Muscle layer of duodenum (tissue), 2 donors: ENCODE measurements around the gene DTX1.
A peak's percentile ranks its signal among the peaks of the same experiment; 100 is the strongest.

ENCODE experiments used
- H3K27ac ChIP-seq: one replicate; pipeline ENCODE4 v1.7.0; 2013; ENCODE audit warnings: mild to moderate bottlenecking, low read length
- H3K27me3 ChIP-seq: one replicate; pipeline ENCODE4 v1.7.0; 2013; ENCODE audit warnings: low read depth, mild to moderate bottlenecking, control low read depth, low read length
- H3K36me3 ChIP-seq, 2 donors: one replicate each; pipeline ENCODE4 v1.7.0; 2013; ENCODE audit warnings: low read length in 2 of 2, control low read depth in 1 of 2, mild to moderate bottlenecking in 1 of 2; ENCODE audit not compliant: insufficient read depth in 2 of 2, control insufficient read depth in 1 of 2
- H3K4me1 ChIP-seq, 2 donors: one replicate each; pipeline ENCODE4 v1.7.0; 2013; ENCODE audit warnings: low read length in 2 of 2, mild to moderate bottlenecking in 2 of 2, control low read depth in 1 of 2, moderate library complexity in 1 of 2; ENCODE audit not compliant: insufficient read depth in 2 of 2, control insufficient read depth in 1 of 2
- H3K4me3 ChIP-seq, 2 donors: one replicate each; pipeline ENCODE4 v1.7.0; 2013; ENCODE audit warnings: low read length in 2 of 2, low read depth in 1 of 2, mild to moderate bottlenecking in 1 of 2
- H3K9me3 ChIP-seq, 2 donors: one replicate each; pipeline ENCODE4 v1.7.0; 2013; ENCODE audit warnings: low read length in 2 of 2, control low read depth in 1 of 2, mild to moderate bottlenecking in 1 of 2; ENCODE audit not compliant: control insufficient read depth in 1 of 2
- donor health status: healthy.

Gene DTX1

GRCh38 chr12:113056631-113057488 is at the start of gene DTX1:
TSS of gene DTX1 (plus strand) at chr12:113056730. CDS start at chr12:113058193, 1,463 bp downstream.
- H3K27ac ChIP-seq = no peak within 1 kb of the TSS
- H3K4me1 ChIP-seq = peaks cover 0 to 10% of the 10 kb centered on the region in 2 donors
- H3K4me3 ChIP-seq = peak within 1 kb of the TSS; percentile 11 to 65
- H3K27me3 ChIP-seq = peaks cover 8% of the 10 kb centered on the region
- no peaks in the 10 kb centered on the region for H3K36me3 ChIP-seq
- H3K9me3 ChIP-seq = no peaks in the 10 kb centered on the region

- no peak overlapping the region for H3K27ac ChIP-seq
- no peak overlapping the region for H3K4me3 ChIP-seq
- peaks cover 4 to 11% of the 10 kb centered on the region in 2 donors for H3K9me3 ChIP-seq
- H3K27me3 ChIP-seq = no peaks in the 10 kb centered on the region
- H3K36me3 ChIP-seq = peaks cover 15 to 28% of the 10 kb centered on the region in 2 donors
- no peaks in the 10 kb centered on the region for H3K4me1 ChIP-seq
Observed at GRCh38 chr12:113007166-113007565, 49.4 kb upstream of the DTX1 start.

DNA sequence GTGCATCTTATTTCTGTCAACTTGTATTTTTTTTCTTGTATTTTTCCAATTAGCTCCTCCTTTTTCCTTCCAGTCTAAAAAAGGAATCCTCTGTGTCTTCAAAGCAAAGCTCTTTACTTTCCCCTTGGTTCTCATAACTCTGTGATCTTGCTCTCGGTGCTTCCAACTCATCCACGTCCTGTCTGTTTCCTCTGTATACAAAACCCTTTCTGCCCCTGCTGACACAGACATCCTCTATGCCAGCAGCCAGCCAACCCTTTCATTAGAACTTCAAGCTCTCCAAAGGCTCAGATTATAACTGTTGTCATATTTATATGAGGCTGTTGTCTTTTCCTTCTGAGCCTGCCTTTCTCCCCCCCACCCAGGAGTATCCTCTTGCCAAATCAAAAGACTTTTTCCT is 45.8 kb upstream of the DTX1 start:
- no peak overlapping the region for H3K4me3 ChIP-seq
- H3K4me1 ChIP-seq = no peaks in the 10 kb centered on the region
- H3K27ac ChIP-seq = no peak overlapping the region
- H3K9me3 ChIP-seq = peaks cover 4 to 11% of the 10 kb centered on the region in 2 donors
- peaks cover 15 to 24% of the 10 kb centered on the region in 2 donors for H3K36me3 ChIP-seq
- no peaks in the 10 kb centered on the region for H3K27me3 ChIP-seq

DNA sequence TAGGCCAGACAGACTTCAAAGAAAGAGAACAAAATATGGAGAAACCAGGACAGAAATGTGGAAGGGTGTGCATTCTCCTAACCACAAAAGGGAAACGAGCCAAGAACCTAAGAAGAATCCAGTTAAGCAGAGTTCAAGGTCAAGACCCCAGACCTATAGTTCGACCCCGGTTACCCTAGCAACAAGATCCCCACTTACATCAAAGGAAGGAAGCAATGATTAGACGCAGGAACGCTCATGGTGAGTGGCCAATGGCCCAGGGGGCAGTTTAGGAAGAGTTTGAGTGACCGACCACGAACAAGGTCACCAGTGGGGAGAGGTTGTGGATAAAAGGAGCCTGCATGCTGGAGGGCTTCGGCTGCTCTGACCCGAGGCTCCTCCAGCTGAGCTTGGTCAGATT is 42.0 kb upstream of the DTX1 start:
- Histone ChIP-seq H3K27ac (no peak overlapping the region), H3K27me3 (no peaks in the 10 kb centered on the region)

GRCh38 chr12:113016796-113017195 is 39.7 kb upstream of the DTX1 start:
- Histone ChIP-seq H3K36me3 (no peaks in the 10 kb centered on the region), H3K4me1 (no peaks in the 10 kb centered on the region), H3K27ac (no peak overlapping the region), H3K4me3 (no peak overlapping the region), H3K9me3 (peaks cover 0 to under 1% of the 10 kb centered on the region in 2 donors), H3K27me3 (no peaks in the 10 kb centered on the region)

More for the DNA sequence above, 42.0 kb upstream of the DTX1 start:
- Histone ChIP-seq H3K9me3 (peaks cover 4 to 11% of the 10 kb centered on the region in 2 donors), H3K4me1 (no peaks in the 10 kb centered on the region), H3K4me3 (no peak overlapping the region), H3K36me3 (peaks cover 5 to 14% of the 10 kb centered on the region in 2 donors)

DNA sequence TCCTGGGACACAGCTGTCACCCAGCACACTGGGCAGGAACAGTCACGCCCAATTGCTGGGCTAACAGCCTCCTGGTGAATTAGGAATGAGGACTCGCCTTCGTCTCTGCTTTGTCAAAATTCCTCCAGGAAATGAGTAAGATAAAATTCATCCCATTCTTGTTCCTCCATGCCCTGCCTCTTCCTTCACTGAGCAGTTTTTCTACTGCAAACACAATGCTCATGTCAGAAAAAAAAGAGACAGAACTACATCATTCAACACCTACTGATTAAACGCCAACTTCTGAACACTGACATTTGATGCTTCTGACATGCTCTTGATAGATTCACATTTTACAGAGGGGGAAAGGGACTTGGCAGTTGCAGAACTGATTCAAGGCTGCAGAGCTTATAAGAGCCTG is 37.5 kb upstream of the DTX1 start:
- no peaks in the 10 kb centered on the region for H3K27me3 ChIP-seq
- H3K27ac ChIP-seq = no peak overlapping the region
- no peaks in the 10 kb centered on the region for H3K4me1 ChIP-seq
- no peak overlapping the region for H3K4me3 ChIP-seq
- no peaks in the 10 kb centered on the region for H3K9me3 ChIP-seq
- H3K36me3 ChIP-seq = no peaks in the 10 kb centered on the region

DNA sequence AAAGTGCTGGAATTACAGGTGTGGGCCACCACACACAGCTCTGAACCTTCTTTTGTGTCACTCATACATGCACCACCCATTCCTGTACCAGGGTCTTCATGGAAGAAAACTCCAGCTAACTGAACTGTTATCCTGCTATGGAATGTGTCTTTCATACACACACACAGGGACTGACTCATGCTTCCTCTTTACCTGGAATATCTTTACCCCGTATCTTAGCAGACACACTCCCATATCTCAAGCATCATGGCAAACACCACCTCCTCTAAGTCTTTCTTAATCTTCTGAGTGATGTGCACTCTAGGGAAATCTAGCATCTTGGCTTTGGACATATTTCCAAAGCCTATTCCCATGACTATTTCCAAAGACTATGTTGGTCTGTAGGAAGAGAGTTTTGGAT is 35.0 kb upstream of the DTX1 start:
- H3K4me3 ChIP-seq = no peak overlapping the region
- no peaks in the 10 kb centered on the region for H3K4me1 ChIP-seq
- H3K9me3 ChIP-seq = no peaks in the 10 kb centered on the region
- H3K36me3 ChIP-seq = no peaks in the 10 kb centered on the region
- no peaks in the 10 kb centered on the region for H3K27me3 ChIP-seq
- H3K27ac ChIP-seq = no peak overlapping the region

- no peaks in the 10 kb centered on the region for H3K27me3 ChIP-seq
- H3K4me1 ChIP-seq = no peaks in the 10 kb centered on the region
- no peak overlapping the region for H3K4me3 ChIP-seq
- no peaks in the 10 kb centered on the region for H3K9me3 ChIP-seq
- H3K27ac ChIP-seq = no peak overlapping the region
- no peaks in the 10 kb centered on the region for H3K36me3 ChIP-seq
Observed at GRCh38 chr12:113022563-113023297, 33.8 kb upstream of the DTX1 start.

DNA sequence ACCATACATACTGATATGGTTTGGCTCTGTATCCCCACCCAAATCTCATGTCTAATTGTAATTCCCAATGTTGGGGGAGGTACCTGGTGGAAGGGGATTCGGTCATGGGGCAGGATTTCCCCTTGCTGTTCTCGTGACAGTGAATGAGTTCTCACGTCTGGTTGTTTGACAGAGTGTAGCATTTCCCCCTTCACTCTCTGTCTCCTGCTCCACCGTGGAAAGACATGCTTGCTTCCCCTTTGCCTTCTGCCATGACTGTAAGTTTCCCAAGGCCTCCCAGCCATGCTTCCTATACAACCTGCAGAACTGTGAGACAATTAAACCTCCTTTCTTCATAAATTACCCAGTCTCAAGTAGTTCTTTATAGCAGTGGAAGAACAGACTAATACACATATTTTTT is 28.8 kb upstream of the DTX1 start:
- Histone ChIP-seq H3K27me3 (no peaks in the 10 kb centered on the region), H3K27ac (no peak overlapping the region), H3K9me3 (no peaks in the 10 kb centered on the region), H3K36me3 (no peaks in the 10 kb centered on the region), H3K4me3 (no peak overlapping the region), H3K4me1 (no peaks in the 10 kb centered on the region)

- Histone ChIP-seq H3K4me1 (no peaks in the 10 kb centered on the region), H3K27ac (no peak overlapping the region), H3K9me3 (no peaks in the 10 kb centered on the region), H3K27me3 (no peaks in the 10 kb centered on the region), H3K36me3 (no peaks in the 10 kb centered on the region), H3K4me3 (no peak overlapping the region)
Observed at GRCh38 chr12:113030875-113031525, 25.5 kb upstream of the DTX1 start.

GRCh38 chr12:113039911-113040445 is 16.6 kb upstream of the DTX1 start:
- H3K27me3 ChIP-seq = no peaks in the 10 kb centered on the region
- no peak overlapping the region for H3K27ac ChIP-seq
- no peaks in the 10 kb centered on the region for H3K9me3 ChIP-seq
- no peak overlapping the region for H3K4me3 ChIP-seq
- H3K4me1 ChIP-seq = no peaks in the 10 kb centered on the region
- H3K36me3 ChIP-seq = no peaks in the 10 kb centered on the region
